Stimulated activated CD4-positive, alpha-beta T cell treated with anti-CD3 and anti-CD28 coated beads, Interleukin-2, amount 100 ng/mL, for 48 hours (primary cell): ENCODE data around the gene CSNK2A3.

Source experiments
- DNase-seq, 2 donors: peaks; one replicate each; pipeline ENCODE4 v3.0.0-alpha.2; 2020

CSNK2A3 gene

GRCh38 chr11:11334607-11335006 lies 18.4 kb downstream of the CSNK2A3 start:
- no peak for DNase-seq

- DNase-seq: no peak
These were observed 20.8 kb downstream of the CSNK2A3 start for GRCh38 chr11:11332141-11332710.

GRCh38 chr11:11329062-11329806 lies 23.8 kb downstream of the CSNK2A3 start:
- DNase-seq: no peak

GRCh38 chr11:11324090-11324489 lies 29.0 kb downstream of the CSNK2A3 start:
- no peak for DNase-seq

- no peak for DNase-seq
These were observed 30.9 kb downstream of the CSNK2A3 start for GRCh38 chr11:11322101-11322500.

GRCh38 chr11:11320825-11321224 lies 32.2 kb downstream of the CSNK2A3 start:
- DNase-seq: no peak

GRCh38 chr11:11318961-11319360 lies 34.1 kb downstream of the CSNK2A3 start:
- no peak for DNase-seq

- no peak for DNase-seq
These were observed 34.6 kb downstream of the CSNK2A3 start for GRCh38 chr11:11318461-11318860.

- no peak for DNase-seq
These were observed 36.3 kb downstream of the CSNK2A3 start for GRCh38 chr11:11316651-11317230.

GRCh38 chr11:11313902-11314692 lies 39.0 kb downstream of the CSNK2A3 start:
- no peak for DNase-seq

GRCh38 chr11:11313426-11313825 lies 39.6 kb downstream of the CSNK2A3 start:
- DNase-seq: no peak

- DNase-seq: no peak
These were observed 40.3 kb downstream of the CSNK2A3 start for GRCh38 chr11:11312738-11313137.

GRCh38 chr11:11311169-11311568 lies 41.9 kb downstream of the CSNK2A3 start:
- DNase-seq: no peak

- no peak for DNase-seq
These were observed 43.1 kb downstream of the CSNK2A3 start for GRCh38 chr11:11309906-11310305.

GRCh38 chr11:11308249-11308648 lies 44.8 kb downstream of the CSNK2A3 start:
- no peak for DNase-seq

GRCh38 chr11:11306855-11307254 lies 46.2 kb downstream of the CSNK2A3 start:
- DNase-seq: no peak

- no peak for DNase-seq
These were observed 48.5 kb downstream of the CSNK2A3 start for GRCh38 chr11:11304550-11304949.

- no peak for DNase-seq
These were observed 50.5 kb downstream of the CSNK2A3 start for GRCh38 chr11:11302565-11302964.
